Tibial nerve (tissue), 4 donors: ENCODE measurements around the gene NUP62. TPM values are rescaled to one million over a fixed set of nuclear protein-coding genes. Genes with fewer than 3 reads are reported as not detected.

Experiments used
- DNase-seq, 2 donors: peaks; one replicate each; pipeline ENCODE4 v3.0.0-alpha.2; 2019; ENCODE audit warnings: low spot score in 2 of 2
- H3K27ac ChIP-seq, 4 donors: fragments of 200-600 bp; sonication (generic) in 3 of 4; one replicate each; pipeline ENCODE4 v1.5.1; 2017 to 2019; ENCODE audit warnings: mild to moderate bottlenecking in 1 of 4
- H3K27me3 ChIP-seq, 2 donors: fragments of 200-600 bp; sonication (generic) in 1 of 2; one replicate each; pipeline versions ENCODE4 v1.5.1 to v1.6.0; 2017 to 2019
- H3K36me3 ChIP-seq, 3 donors: fragments of 200-600 bp; sonication (generic); one replicate each; pipeline ENCODE4 v1.5.1; 2018 to 2019
- H3K4me1 ChIP-seq, 4 donors: fragments of 200-600 bp; sonication (generic) in 3 of 4; one replicate each; pipeline ENCODE4 v1.5.1; 2017 to 2019
- H3K4me3 ChIP-seq, 4 donors: fragments of 200-600 bp; sonication (generic) in 3 of 4; one replicate each; pipeline ENCODE4 v1.5.1; 2017 to 2019; ENCODE audit warnings: mild to moderate bottlenecking in 1 of 4, moderate library complexity in 1 of 4
- H3K9me3 ChIP-seq, 4 donors: fragments of 200-600 bp; sonication (generic) in 3 of 4; one replicate each; pipeline ENCODE4 v1.5.1; 2017 to 2019
- CTCF ChIP-seq, 5 experiments: fragments of 200-600 bp in 3 of 5; fragments of 450-650 bp in 2 of 5; sonication (generic) in 3 of 5; IDR thresholded peaks; one replicate each; pipeline ENCODE4 v1.5.1; 2016 to 2019; ENCODE audit warnings: antibody characterized with exemption in 5 of 5, mild to moderate bottlenecking in 3 of 5, moderate library complexity in 2 of 5
- EP300 ChIP-seq, 2 donors: sonication (generic); formaldehyde crosslinking; IDR thresholded peaks; one replicate each; pipeline ENCODE4 v1.6.1; 2017; ENCODE audit warnings: antibody characterized with exemption in 2 of 2, mild to moderate bottlenecking in 1 of 2
- POLR2A ChIP-seq, 2 donors: fragments of 450-650 bp; IDR thresholded peaks; one replicate each; pipeline ENCODE4 v1.6.1; 2017; ENCODE audit warnings: antibody characterized with exemption in 2 of 2, mild to moderate bottlenecking in 2 of 2, moderate library complexity in 2 of 2
- WGBS, 2 donors: methylation state at CpG; one replicate each; pipeline ENCODE4 v1.1.5; 2018; 5-methylcytosine and 5-hydroxymethylcytosine counted together
- total RNA-seq, 4 donors: library from RNA; depleted of rRNA; stranded (reverse); fragments of >200 nt; gene quantifications; one replicate each; pipeline ENCODE4 v1.1.0, GENCODE V29; 2016

NUP62 gene
- total RNA-seq, 4 donors from 2014 or later = 32.8 to 43.5 (median 38.7) TPM

- DNase-seq = no peak
- H3K9me3 ChIP-seq = no peaks in the 10 kb centered on the region
- no peak overlapping the region for H3K4me3 ChIP-seq
- H3K4me1 ChIP-seq = peaks cover 0 to 23% (median 8%) of the 10 kb centered on the region in 4 donors
- WGBS, 2 donors = 91 to 93% methylated on average over 23 of the region's 23 CpGs
- no peak overlapping the region for H3K27ac ChIP-seq
- no peaks in the 10 kb centered on the region for H3K27me3 ChIP-seq
- TF ChIP-seq EP300 (IDR thresholded peaks at IDR 0.05) (no peak), CTCF (IDR thresholded peaks at IDR 0.05) (no peak), POLR2A (IDR thresholded peaks at IDR 0.05) (no peak)
- peaks cover 0 to 58% (median 3%) of the 10 kb centered on the region in 3 donors for H3K36me3 ChIP-seq
These were observed 21.4 kb downstream of the NUP62 start for GRCh38 chr19:49907745-49908446.

GRCh38 chr19:49906879-49907564, 22.3 kb downstream of the NUP62 start:
- H3K4me3 ChIP-seq = no peak overlapping the region
- 74 to 83% methylated on average over 16 of the region's 16 CpGs for WGBS, 2 donors
- H3K9me3 ChIP-seq = no peaks in the 10 kb centered on the region
- no peak for DNase-seq
- H3K4me1 ChIP-seq = peaks cover 0 to 18% (median 8%) of the 10 kb centered on the region in 4 donors
- H3K27me3 ChIP-seq = no peaks in the 10 kb centered on the region
- TF ChIP-seq POLR2A (IDR thresholded peaks at IDR 0.05) (no peak), EP300 (IDR thresholded peaks at IDR 0.05) (no peak), CTCF (IDR thresholded peaks at IDR 0.05) (no peak)
- peaks cover 0 to 51% (median 3%) of the 10 kb centered on the region in 3 donors for H3K36me3 ChIP-seq
- H3K27ac ChIP-seq = no peak overlapping the region

GRCh38 chr19:49904136-49904535, 25.2 kb downstream of the NUP62 start:
- WGBS, 2 donors = 62 to 77% methylated on average over 6 of the region's 6 CpGs
- no peak for DNase-seq
- no peaks in the 10 kb centered on the region for H3K27me3 ChIP-seq
- H3K4me1 ChIP-seq = no peaks in the 10 kb centered on the region
- no peak overlapping the region for H3K4me3 ChIP-seq
- peaks cover 0 to 37% (median 3%) of the 10 kb centered on the region in 3 donors for H3K36me3 ChIP-seq
- no peak overlapping the region for H3K27ac ChIP-seq
- no peaks in the 10 kb centered on the region for H3K9me3 ChIP-seq
- TF ChIP-seq POLR2A (IDR thresholded peaks at IDR 0.05) (no peak), CTCF (IDR thresholded peaks at IDR 0.05) (no peak), EP300 (IDR thresholded peaks at IDR 0.05) (no peak)

GRCh38 chr19:49896863-49897621, 32.3 kb downstream of the NUP62 start, which contains the start of gene IL4I1:
Gene IL4I1 (minus strand): TSS chr19:49896887. CDS start chr19:49896160, 727 bp downstream.
- TF ChIP-seq CTCF (IDR thresholded peaks at IDR 0.05) (no peak), POLR2A (IDR thresholded peaks at IDR 0.05) (no peak), EP300 (IDR thresholded peaks at IDR 0.05) (no peak)
- Histone ChIP-seq H3K4me1 (peaks cover 0 to 18% (median 12%) of the 10 kb centered on the region in 4 donors), H3K4me3 (no peak within 1 kb of the TSS), H3K27ac (peak within 1 kb of the TSS in 3 of 4 donors; percentile 12 to 83 (median 25)), H3K36me3 (no peaks in the 10 kb centered on the region), H3K9me3 (no peaks in the 10 kb centered on the region), H3K27me3 (no peaks in the 10 kb centered on the region)
- WGBS, 2 donors = 40% methylated on average over 19 to 20 of the region's 20 CpGs
- DNase-seq = peak in 1 of 2 donors; percentile 36
